Mesothelial cell of epicardium (in vitro differentiated cells): Measurements from ENCODE around the gene PTPRU. TPM values are rescaled to one million over a fixed set of nuclear protein-coding genes. Genes with fewer than 3 reads are reported as not detected.
A peak's percentile ranks its signal among the peaks of the same experiment; 100 is the strongest.
"Not testable (repeated sequence)": the region's sequence is repeated elsewhere in the genome, so short reads cannot be mapped to it uniquely, and the experiment has no call there.

ENCODE experiments used
- DNase-seq, 2 experiments: peaks; one replicate each; pipeline ENCODE4 v3.0.0; 2021; ENCODE audit warnings: low spot score in 2 of 2; ENCODE audit not compliant: unreplicated experiment in 2 of 2
- H3K27ac Mint-ChIP-seq: 2 replicates; pipeline ENCODE4 v1.8.0; 2021; ENCODE audit warnings: mixed read lengths
- H3K27me3 Mint-ChIP-seq: 2 replicates; pipeline ENCODE4 v1.8.0; 2021; ENCODE audit warnings: low read depth, mixed read lengths
- H3K36me3 Mint-ChIP-seq: 2 replicates; pipeline ENCODE4 v1.8.0; 2021; ENCODE audit warnings: mixed read lengths
- H3K4me1 Mint-ChIP-seq: 2 replicates; pipeline ENCODE4 v1.8.0; 2021; ENCODE audit warnings: mixed read lengths
- H3K4me3 Mint-ChIP-seq: 2 replicates; pipeline ENCODE4 v1.8.0; 2021; ENCODE audit warnings: mild to moderate bottlenecking, moderate library complexity, mixed read lengths
- H3K9me3 Mint-ChIP-seq: 2 replicates; pipeline ENCODE4 v1.8.0; 2021; ENCODE audit warnings: mixed read lengths
- total RNA-seq: library from RNA; stranded (reverse); gene quantifications from 3 replicates; pipeline ENCODE4 v1.2.1, GENCODE V29; 2021
- TF ChIP-seq, protein P1 (sequence below): fragments of 200-600 bp; sonication (generic); IDR thresholded peaks from one replicate; pipeline ENCODE4 v1.5.0; 2021; ENCODE audit warnings: antibody characterized with exemption; ENCODE audit not compliant: unreplicated experiment

PTPRU gene
- total RNA-seq, 1 donor from 2014 or later: 151 TPM

DNA sequence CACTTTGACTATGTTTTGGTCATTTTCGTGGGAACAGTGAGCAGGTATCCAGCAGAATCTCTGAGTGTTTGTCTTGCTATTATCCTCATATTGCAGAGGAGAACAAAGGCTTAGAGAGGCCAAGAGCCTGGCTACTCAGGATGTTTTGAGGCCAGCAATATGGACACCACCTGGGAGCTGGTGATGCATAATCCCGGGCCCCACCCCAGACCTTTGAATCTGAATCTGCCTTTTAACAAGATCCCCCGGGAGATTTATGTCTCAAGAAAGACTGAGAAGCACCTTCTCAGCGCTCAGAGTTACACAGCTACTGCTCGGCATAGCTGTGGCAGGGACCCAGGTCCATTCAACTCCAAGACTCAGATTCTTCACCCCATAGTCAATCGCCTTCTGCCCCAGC lies 72.8 kb downstream of the PTPRU start:
- no peaks in the 10 kb centered on the region for H3K9me3 Mint-ChIP-seq
- H3K4me1 Mint-ChIP-seq: no peaks in the 10 kb centered on the region
- no peaks in the 10 kb centered on the region for H3K27me3 Mint-ChIP-seq
- H3K4me3 Mint-ChIP-seq: no peak overlapping the region
- peak overlapping the region; percentile 14 for H3K27ac Mint-ChIP-seq
- H3K36me3 Mint-ChIP-seq: peaks cover 47% of the 10 kb centered on the region
- TF ChIP-seq, protein P1, sequence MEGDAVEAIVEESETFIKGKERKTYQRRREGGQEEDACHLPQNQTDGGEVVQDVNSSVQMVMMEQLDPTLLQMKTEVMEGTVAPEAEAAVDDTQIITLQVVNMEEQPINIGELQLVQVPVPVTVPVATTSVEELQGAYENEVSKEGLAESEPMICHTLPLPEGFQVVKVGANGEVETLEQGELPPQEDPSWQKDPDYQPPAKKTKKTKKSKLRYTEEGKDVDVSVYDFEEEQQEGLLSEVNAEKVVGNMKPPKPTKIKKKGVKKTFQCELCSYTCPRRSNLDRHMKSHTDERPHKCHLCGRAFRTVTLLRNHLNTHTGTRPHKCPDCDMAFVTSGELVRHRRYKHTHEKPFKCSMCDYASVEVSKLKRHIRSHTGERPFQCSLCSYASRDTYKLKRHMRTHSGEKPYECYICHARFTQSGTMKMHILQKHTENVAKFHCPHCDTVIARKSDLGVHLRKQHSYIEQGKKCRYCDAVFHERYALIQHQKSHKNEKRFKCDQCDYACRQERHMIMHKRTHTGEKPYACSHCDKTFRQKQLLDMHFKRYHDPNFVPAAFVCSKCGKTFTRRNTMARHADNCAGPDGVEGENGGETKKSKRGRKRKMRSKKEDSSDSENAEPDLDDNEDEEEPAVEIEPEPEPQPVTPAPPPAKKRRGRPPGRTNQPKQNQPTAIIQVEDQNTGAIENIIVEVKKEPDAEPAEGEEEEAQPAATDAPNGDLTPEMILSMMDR: no peak
- DNase-seq: no peak

DNA sequence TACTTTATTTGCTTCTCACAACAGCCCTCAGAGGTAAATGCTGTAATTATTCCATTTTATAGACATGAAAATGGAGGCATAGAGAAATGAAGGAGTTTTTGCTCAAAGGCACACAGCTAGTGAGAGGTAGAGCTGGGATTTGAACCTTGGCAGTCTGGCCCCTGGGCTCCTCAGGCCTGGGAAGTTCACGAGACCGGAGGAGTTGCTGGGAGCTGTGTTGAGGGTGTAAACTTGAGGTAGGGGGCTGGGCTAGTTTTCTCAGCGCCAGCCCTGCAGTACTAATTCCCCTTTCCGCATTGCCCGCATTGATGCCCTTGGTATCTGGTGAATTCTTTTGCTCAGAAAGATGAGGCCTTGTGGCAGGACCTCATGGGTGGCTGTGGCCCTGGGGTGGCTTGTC lies 73.3 kb downstream of the PTPRU start:
- no peak overlapping the region for H3K27ac Mint-ChIP-seq
- no peak overlapping the region for H3K4me3 Mint-ChIP-seq
- TF ChIP-seq, protein P1: no peak
- no peak for DNase-seq
- peaks cover 45% of the 10 kb centered on the region for H3K36me3 Mint-ChIP-seq
- H3K9me3 Mint-ChIP-seq: no peaks in the 10 kb centered on the region
- H3K4me1 Mint-ChIP-seq: no peaks in the 10 kb centered on the region
- H3K27me3 Mint-ChIP-seq: no peaks in the 10 kb centered on the region

DNA sequence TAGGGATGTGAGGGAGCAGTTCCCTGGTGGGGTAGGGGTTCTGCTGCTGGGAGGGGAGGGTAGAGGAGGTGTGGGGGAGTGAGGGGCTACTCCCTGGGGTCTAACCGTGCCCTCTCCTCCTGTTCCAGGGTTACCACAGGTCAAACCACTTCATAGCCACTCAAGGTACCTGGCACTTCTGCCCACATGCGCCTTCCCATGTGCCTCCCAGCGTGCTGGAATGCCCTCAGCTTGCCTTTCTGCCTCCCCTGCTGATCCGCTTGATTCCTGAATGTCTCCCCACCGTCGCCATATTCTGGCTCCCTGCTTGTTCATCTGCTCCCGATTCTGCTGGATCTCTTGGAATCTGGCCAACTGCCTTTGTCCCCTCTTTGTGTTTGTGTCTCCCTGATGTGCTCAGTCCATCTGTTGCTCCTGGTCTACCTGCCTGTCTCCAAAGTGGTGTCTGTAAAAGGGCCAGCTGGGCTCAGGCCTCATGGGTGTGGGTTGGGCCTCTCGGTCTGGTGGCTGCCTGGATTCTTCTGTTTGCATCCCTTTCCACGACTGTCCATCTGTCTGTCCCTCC lies 74.4 kb downstream of the PTPRU start:
- no peak for DNase-seq
- TF ChIP-seq, protein P1: no peak
- Mint-ChIP-seq H3K4me3 (no peak overlapping the region), H3K27me3 (no peaks in the 10 kb centered on the region), H3K4me1 (no peaks in the 10 kb centered on the region), H3K27ac (no peak overlapping the region), H3K36me3 (peaks cover 43% of the 10 kb centered on the region), H3K9me3 (no peaks in the 10 kb centered on the region)

DNA sequence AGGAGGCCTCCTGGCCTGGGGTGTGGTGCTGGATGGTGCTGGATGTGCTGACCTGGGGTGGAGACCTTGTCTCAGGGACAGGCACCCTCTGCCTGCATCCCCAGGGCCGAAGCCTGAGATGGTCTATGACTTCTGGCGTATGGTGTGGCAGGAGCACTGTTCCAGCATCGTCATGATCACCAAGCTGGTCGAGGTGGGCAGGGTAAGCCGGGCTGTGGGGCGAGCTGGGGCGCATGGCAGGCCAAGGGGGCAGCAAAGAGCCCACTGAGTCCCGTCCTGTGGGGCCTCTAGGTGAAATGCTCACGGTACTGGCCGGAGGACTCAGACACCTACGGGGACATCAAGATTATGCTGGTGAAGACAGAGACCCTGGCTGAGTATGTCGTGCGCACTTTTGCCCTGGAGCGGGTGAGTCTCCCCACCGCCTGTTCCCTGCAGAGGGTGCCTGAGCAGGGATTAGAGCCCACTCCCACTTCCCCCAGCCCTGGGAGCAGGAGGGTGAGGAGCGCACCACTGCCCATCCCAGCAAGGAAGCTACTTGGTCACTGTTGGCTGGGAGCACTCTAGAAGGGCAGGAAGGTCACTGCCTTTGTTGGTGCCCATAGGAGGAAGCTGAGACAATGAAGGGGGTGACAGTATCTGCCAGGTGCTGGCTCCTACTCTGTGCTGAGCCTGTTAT lies 75.2 kb downstream of the PTPRU start:
- no peak for DNase-seq
- no peak overlapping the region for H3K27ac Mint-ChIP-seq
- no peaks in the 10 kb centered on the region for H3K9me3 Mint-ChIP-seq
- TF ChIP-seq, protein P1: no peak
- H3K36me3 Mint-ChIP-seq: peaks cover 40% of the 10 kb centered on the region
- no peaks in the 10 kb centered on the region for H3K27me3 Mint-ChIP-seq
- no peak overlapping the region for H3K4me3 Mint-ChIP-seq
- H3K4me1 Mint-ChIP-seq: no peaks in the 10 kb centered on the region

DNA sequence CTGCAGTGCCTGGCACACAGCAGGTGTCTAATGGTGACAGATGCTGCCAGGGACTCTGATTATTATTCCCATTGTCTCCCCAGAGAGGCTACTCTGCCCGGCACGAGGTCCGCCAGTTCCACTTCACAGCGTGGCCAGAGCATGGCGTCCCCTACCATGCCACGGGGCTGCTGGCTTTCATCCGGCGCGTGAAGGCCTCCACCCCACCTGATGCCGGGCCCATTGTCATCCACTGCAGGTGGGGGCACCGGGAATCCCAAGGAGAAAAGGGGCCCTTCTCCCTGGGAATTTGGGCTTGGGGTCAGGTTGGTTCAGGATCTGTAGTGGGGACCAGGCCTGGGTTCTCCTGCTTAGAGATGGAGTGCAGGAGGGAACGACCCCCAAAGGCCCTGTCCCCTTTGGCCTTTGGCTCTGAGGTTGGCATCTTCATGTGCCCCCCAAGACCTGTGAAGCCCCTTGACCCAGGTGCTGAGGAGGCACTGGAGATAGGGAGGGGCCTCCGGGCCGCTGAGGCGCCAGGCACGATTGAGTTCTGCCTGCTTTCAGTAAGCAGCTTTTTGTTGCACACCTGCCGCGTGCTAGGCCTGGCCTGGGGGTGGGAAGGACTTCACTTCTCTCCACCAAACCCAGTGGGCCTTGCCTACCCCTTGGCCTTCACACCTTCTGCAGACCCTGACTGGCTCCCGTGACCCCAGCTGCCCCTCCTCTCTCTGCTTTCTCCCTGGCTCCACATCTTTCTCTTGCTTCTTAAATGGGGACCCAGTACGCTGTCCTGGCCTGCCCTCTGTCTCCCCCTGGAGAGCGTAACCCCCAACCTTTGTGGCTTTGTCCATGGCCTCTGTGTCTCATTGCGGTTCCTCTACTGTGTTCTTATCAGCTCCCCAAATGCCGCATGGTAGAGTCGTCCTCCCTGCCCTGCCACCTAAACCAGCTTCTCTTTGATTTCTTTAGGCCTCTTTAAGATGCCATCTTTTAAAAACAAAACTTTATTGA lies 76.4 kb downstream of the PTPRU start:
- peaks cover 38% of the 10 kb centered on the region for H3K36me3 Mint-ChIP-seq
- peak overlapping the region; percentile 59 for H3K27ac Mint-ChIP-seq
- TF ChIP-seq, protein P1: no peak
- no peaks in the 10 kb centered on the region for H3K27me3 Mint-ChIP-seq
- H3K4me3 Mint-ChIP-seq: no peak overlapping the region
- no peaks in the 10 kb centered on the region for H3K9me3 Mint-ChIP-seq
- no peak for DNase-seq
- no peaks in the 10 kb centered on the region for H3K4me1 Mint-ChIP-seq

DNA sequence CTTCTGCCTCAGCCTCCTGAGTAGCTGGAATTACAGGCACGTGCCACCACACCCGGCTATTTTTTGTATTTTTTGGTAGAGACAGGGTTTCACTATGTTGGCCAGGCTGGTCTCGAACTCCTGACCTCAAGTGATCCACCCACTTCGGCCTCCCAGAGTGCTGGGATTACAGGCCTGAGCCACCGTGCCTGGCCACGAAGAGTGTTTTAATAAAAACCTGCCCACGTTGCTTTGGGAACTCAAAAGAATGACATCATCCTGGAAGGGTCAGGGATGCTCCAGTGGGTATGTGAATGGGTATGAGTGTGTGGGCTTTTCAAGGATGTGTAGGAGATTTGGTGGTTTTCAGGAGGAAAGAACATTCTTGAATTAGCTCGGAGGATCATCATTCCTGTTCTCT lies 78.4 kb downstream of the PTPRU start:
- H3K9me3 Mint-ChIP-seq, H3K4me1 Mint-ChIP-seq, H3K4me3 Mint-ChIP-seq, DNase-seq, H3K27ac Mint-ChIP-seq, H3K27me3 Mint-ChIP-seq: not testable (repeated sequence)
- peaks cover 43% of the 10 kb centered on the region for H3K36me3 Mint-ChIP-seq
